GM12892 (cell line): ENCODE measurements around the gene MAP2K2.

ENCODE experiments used
- POLR2A ChIP-seq: IDR thresholded peaks from 2 replicates; pipeline ENCODE4 v1.6.1; 2011; ENCODE audit warnings: low read depth, low read length, control low read depth
- POLR2AphosphoS5 ChIP-seq: IDR thresholded peaks from 2 replicates; pipeline ENCODE4 v1.6.1; 2011; ENCODE audit warnings: low read depth, low read length, control low read depth
- TAF1 ChIP-seq: IDR thresholded peaks from 2 replicates; pipeline ENCODE4 v1.6.1; 2011; ENCODE audit warnings: low read depth, mild to moderate bottlenecking, control low read depth, low read length, borderline replicate concordance

DNA sequence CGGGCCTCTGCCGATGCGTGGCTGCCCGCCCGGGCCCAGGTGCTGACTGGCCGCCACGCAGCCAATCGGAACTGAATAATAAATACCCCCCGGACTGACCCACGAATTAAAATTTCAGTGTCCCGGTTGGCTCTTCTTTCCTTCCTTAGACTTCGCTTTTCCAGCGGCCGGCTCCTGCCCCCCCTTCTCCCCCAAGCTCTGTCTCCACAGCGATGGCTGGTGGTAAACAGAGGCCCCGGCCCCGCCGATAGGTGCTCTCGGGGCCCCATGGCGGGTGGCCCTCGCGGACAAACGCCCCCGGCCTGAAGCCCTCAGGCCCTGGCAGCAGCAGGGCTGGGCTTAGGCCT lies 59.8 kb downstream of the MAP2K2 start:
- TF ChIP-seq POLR2A (no peak), POLR2AphosphoS5 (no peak), TAF1 (no peak)
